ENCODE results near the gene CDC42BPB.

GRCh38 chr14:102982852-102983470, 74.4 kb downstream of the CDC42BPB start:
- TF ChIP-seq, protein P1, sequence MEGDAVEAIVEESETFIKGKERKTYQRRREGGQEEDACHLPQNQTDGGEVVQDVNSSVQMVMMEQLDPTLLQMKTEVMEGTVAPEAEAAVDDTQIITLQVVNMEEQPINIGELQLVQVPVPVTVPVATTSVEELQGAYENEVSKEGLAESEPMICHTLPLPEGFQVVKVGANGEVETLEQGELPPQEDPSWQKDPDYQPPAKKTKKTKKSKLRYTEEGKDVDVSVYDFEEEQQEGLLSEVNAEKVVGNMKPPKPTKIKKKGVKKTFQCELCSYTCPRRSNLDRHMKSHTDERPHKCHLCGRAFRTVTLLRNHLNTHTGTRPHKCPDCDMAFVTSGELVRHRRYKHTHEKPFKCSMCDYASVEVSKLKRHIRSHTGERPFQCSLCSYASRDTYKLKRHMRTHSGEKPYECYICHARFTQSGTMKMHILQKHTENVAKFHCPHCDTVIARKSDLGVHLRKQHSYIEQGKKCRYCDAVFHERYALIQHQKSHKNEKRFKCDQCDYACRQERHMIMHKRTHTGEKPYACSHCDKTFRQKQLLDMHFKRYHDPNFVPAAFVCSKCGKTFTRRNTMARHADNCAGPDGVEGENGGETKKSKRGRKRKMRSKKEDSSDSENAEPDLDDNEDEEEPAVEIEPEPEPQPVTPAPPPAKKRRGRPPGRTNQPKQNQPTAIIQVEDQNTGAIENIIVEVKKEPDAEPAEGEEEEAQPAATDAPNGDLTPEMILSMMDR (IDR thresholded peaks at IDR 0.05; ENCODE audit: low read depth, low read length), result 0 out of 2 replicates have a peak, but pooled peaks have one; percentile 12
- no peak for TF ChIP-seq EZH2phosphoT487 (IDR thresholded peaks at IDR 0.05; ENCODE audit: low read depth)

Data from OCI-LY3 (cell line).